Endothelial cell of umbilical vein (primary cell): ENCODE data around the gene SLC9A9.

Experiments used
- CTCF ChIP-seq, 2 donors: IDR thresholded peaks; 1 replicate in 1 of 2; 2 replicates in 1 of 2; pipeline ENCODE4 v1.5.1; 2011; ENCODE audit warnings: low read length in 2 of 2, mild to moderate bottlenecking in 2 of 2, moderate library complexity in 2 of 2, control low read depth in 1 of 2, inconsistent platforms in 1 of 2, low read depth in 1 of 2; ENCODE audit not compliant: insufficient read depth in 1 of 2; ENCODE audit errors: extremely low read depth in 1 of 2
- POLR2A ChIP-seq: IDR thresholded peaks from 2 replicates; pipeline ENCODE4 v1.6.1; 2012; ENCODE audit warnings: low read depth, mild to moderate bottlenecking, control low read depth, low read length
- POLR2AphosphoS5 ChIP-seq: IDR thresholded peaks from 2 replicates; pipeline ENCODE4 v1.6.1; 2012; ENCODE audit warnings: low read depth, mild to moderate bottlenecking, control low read depth, low read length, moderate library complexity; ENCODE audit not compliant: insufficient read depth

DNA sequence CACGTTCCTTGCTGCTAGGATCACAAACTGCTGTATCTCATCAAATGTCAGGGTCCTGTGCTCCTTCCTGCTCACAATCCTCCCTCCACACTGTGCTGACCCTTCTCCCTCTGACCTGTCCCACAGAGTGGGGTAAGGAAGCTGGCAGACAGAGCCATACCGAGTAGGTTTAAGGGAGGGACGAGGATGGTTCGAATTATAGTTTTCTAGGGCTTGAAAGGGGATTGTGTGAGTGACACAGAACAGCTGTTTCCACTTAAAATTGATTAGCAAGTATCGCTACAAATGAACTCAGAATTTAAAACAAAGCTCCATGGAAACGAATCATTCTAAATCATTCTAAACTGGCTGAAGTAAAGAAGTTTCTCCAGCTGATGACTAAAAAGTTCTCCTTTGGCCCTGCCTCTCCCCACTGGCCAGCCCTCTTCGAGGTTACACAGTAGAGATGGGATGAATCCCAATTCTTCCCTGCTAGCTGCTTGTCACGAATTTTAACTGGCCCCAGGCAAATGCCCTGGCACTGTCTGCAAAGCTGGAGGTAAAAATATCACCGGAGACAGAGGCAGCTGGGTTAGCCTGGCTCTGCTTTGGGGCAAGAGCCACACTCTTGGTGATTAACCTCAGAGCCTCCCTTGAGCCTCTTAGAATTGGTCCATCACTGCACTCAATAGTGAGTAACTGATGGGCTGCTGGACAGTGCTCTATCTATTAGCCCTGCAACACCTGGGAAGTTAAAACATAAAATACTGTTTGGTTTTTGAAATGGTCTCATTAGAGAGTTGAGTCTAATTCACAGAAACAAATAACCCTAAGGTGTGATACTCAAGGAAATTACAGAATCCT, 533.8 kb downstream of the SLC9A9 start:
- TF ChIP-seq POLR2A (no peak), CTCF (IDR thresholded peaks at IDR 0.05; ENCODE audit: extremely low read depth in 1 of 2, insufficient read depth in 1 of 2, low read depth in 1 of 2, low read length in 2 of 2) (no peak), POLR2AphosphoS5 (no peak)
